Nephron (organoid): ENCODE results near the gene TFIP11.

ENCODE experiments used
- H3K27ac Mint-ChIP-seq, 3 experiments: 2 replicates each; pipeline ENCODE4 v1.8.0; 2020; ENCODE audit warnings: mixed read lengths in 3 of 3, mild to moderate bottlenecking in 2 of 3, moderate library complexity in 1 of 3
- H3K27me3 Mint-ChIP-seq: 2 replicates; pipeline ENCODE4 v1.8.0; 2021; ENCODE audit warnings: low read depth, mild to moderate bottlenecking, moderate library complexity, mixed read lengths
- H3K36me3 Mint-ChIP-seq: 2 replicates; pipeline ENCODE4 v1.8.0; 2020; ENCODE audit warnings: low read depth, mixed read lengths
- H3K4me1 Mint-ChIP-seq: 2 replicates; pipeline ENCODE4 v1.8.0; 2020; ENCODE audit warnings: mixed read lengths
- H3K4me3 Mint-ChIP-seq, 3 experiments: 2 replicates each; pipeline ENCODE4 v1.8.0; 2020; ENCODE audit warnings: mild to moderate bottlenecking in 3 of 3, mixed read lengths in 3 of 3, moderate library complexity in 2 of 3
- H3K9me3 Mint-ChIP-seq: 2 replicates; pipeline ENCODE4 v1.8.0; 2020; ENCODE audit warnings: mixed read lengths
- TF ChIP-seq, protein P1 (sequence below), 3 experiments: fragments of 200-600 bp; sonication (generic); IDR thresholded peaks; one replicate each; pipeline ENCODE4 v1.5.0; 2021; ENCODE audit warnings: antibody characterized with exemption in 3 of 3; ENCODE audit not compliant: unreplicated experiment in 3 of 3

TFIP11 gene

GRCh38 chr22:26483043-26483438, 29.2 kb downstream of the TFIP11 start:
- Mint-ChIP-seq H3K4me1 (peaks cover 67% of the 10 kb centered on the region), H3K9me3 (no peaks in the 10 kb centered on the region), H3K27ac (peak overlapping the region; percentile 88 to 98 (median 98)), H3K4me3 (peak overlapping the region; percentile 90 to 97 (median 95)), H3K27me3 (no peaks in the 10 kb centered on the region), H3K36me3 (peaks cover 9% of the 10 kb centered on the region)
- TF ChIP-seq, protein P1, sequence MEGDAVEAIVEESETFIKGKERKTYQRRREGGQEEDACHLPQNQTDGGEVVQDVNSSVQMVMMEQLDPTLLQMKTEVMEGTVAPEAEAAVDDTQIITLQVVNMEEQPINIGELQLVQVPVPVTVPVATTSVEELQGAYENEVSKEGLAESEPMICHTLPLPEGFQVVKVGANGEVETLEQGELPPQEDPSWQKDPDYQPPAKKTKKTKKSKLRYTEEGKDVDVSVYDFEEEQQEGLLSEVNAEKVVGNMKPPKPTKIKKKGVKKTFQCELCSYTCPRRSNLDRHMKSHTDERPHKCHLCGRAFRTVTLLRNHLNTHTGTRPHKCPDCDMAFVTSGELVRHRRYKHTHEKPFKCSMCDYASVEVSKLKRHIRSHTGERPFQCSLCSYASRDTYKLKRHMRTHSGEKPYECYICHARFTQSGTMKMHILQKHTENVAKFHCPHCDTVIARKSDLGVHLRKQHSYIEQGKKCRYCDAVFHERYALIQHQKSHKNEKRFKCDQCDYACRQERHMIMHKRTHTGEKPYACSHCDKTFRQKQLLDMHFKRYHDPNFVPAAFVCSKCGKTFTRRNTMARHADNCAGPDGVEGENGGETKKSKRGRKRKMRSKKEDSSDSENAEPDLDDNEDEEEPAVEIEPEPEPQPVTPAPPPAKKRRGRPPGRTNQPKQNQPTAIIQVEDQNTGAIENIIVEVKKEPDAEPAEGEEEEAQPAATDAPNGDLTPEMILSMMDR (IDR thresholded peaks at IDR 0.05; ENCODE audit: unreplicated experiment in 3 of 3), result no peak

- Mint-ChIP-seq H3K4me3 (peak overlapping the region; percentile 90 to 97 (median 95)), H3K9me3 (no peaks in the 10 kb centered on the region), H3K4me1 (peaks cover 74% of the 10 kb centered on the region), H3K36me3 (peaks cover 18% of the 10 kb centered on the region), H3K27me3 (no peaks in the 10 kb centered on the region), H3K27ac (peak overlapping the region; percentile 88 to 98 (median 98))
- TF ChIP-seq, protein P1 (IDR thresholded peaks at IDR 0.05; ENCODE audit: unreplicated experiment in 3 of 3), result no peak
These were observed 30.1 kb downstream of the TFIP11 start for GRCh38 chr22:26482161-26482560.

GRCh38 chr22:26481694-26482093, 30.6 kb downstream of the TFIP11 start:
- no peaks in the 10 kb centered on the region for H3K9me3 Mint-ChIP-seq
- peak overlapping the region; percentile 88 to 98 (median 98) for H3K27ac Mint-ChIP-seq
- no peaks in the 10 kb centered on the region for H3K27me3 Mint-ChIP-seq
- H3K4me3 Mint-ChIP-seq, result peak overlapping the region; percentile 90 to 97 (median 95)
- TF ChIP-seq, protein P1 (IDR thresholded peaks at IDR 0.05; ENCODE audit: unreplicated experiment in 3 of 3), result no peak
- H3K4me1 Mint-ChIP-seq, result peaks cover 74% of the 10 kb centered on the region
- peaks cover 23% of the 10 kb centered on the region for H3K36me3 Mint-ChIP-seq

DNA sequence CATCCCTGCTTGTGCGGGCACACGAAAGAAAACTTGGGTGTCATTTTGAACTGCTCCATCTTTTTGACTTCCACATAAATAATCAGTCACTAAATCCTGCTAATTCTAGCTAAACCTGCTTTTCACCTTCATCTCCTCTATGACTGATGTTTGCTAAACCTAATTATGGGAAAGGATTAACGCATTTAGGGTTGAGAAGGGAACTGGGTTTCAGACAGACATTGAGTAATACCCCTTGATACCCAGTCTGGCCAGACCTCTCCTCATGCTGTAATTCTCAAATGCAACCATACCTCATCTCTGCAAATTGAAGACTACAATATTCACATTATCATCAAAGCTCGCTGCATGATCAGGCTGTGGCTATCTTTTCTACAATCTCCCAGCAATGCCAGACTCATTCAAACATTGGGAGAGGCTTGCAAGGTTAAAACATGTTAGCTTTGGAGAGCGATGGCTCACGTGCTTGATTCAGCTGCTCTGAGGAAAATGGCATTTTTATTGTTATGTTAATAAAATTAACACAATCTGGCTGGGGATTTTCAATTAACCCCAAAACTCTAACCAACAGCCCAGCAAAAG, 31.1 kb downstream of the TFIP11 start:
- no peaks in the 10 kb centered on the region for H3K9me3 Mint-ChIP-seq
- peak overlapping the region in 2 of 3 experiments; percentile 24 to 61 for H3K27ac Mint-ChIP-seq
- TF ChIP-seq, protein P1 (IDR thresholded peaks at IDR 0.05; ENCODE audit: unreplicated experiment in 3 of 3), result no peak
- peaks cover 71% of the 10 kb centered on the region for H3K4me1 Mint-ChIP-seq
- peaks cover 26% of the 10 kb centered on the region for H3K36me3 Mint-ChIP-seq
- peak overlapping the region; percentile 8 to 34 (median 17) for H3K4me3 Mint-ChIP-seq
- H3K27me3 Mint-ChIP-seq, result no peaks in the 10 kb centered on the region

DNA sequence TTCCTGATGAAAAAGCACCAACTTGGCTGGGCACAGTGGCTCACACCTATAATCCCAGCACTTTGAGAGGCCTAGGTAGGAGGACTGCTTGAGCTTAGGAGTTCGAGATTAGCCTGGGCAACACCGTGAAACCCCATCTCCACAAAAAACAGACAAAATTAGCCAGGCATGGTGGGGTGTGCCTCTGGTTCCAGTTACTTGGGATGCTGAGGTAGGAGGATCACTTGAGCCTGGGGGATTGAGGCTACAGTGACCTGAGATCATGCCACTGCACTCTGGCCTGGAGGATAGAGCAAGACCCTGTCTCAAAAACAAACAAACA, 31.7 kb downstream of the TFIP11 start:
- Mint-ChIP-seq H3K9me3 (no peaks in the 10 kb centered on the region), H3K27me3 (no peaks in the 10 kb centered on the region), H3K4me1 (peaks cover 64% of the 10 kb centered on the region), H3K27ac (no peak overlapping the region), H3K4me3 (peak overlapping the region; percentile 12 to 19 (median 17)), H3K36me3 (peaks cover 26% of the 10 kb centered on the region)
- TF ChIP-seq, protein P1 (IDR thresholded peaks at IDR 0.05; ENCODE audit: unreplicated experiment in 3 of 3), result no peak
